NCI-H2196 (cell line): ENCODE results near the gene ITGB7.

Source experiments
- DNase-seq: peaks from one replicate; lab custom pipeline; 2025; ENCODE audit not compliant: unreplicated experiment; lab: John Stamatoyannopoulos, UW

Gene ITGB7

GRCh38 chr12:53207042-53207441, at the start of gene ITGB7:
Gene ITGB7, minus strand, starts transcription at chr12:53207251. Its CDS starts 6,808 bp downstream, at chr12:53200443.
- no peak for DNase-seq

- no peak for DNase-seq
Measured at GRCh38 chr12:53255996-53256395, 48.9 kb upstream of the ITGB7 start.

GRCh38 chr12:53254816-53255545, 47.9 kb upstream of the ITGB7 start:
- no peak for DNase-seq

- no peak for DNase-seq
Measured at GRCh38 chr12:53253298-53253697, 46.2 kb upstream of the ITGB7 start.

- DNase-seq, result no peak
Measured at GRCh38 chr12:53252349-53252916, 45.4 kb upstream of the ITGB7 start.

- DNase-seq, result peak; percentile 84
Measured at GRCh38 chr12:53251477-53252348, 44.7 kb upstream of the ITGB7 start.

GRCh38 chr12:53245286-53245685, 38.2 kb upstream of the ITGB7 start:
- DNase-seq, result no peak

- no peak for DNase-seq
Measured at GRCh38 chr12:53244337-53244736, 37.3 kb upstream of the ITGB7 start.

GRCh38 chr12:53241623-53242412, 34.8 kb upstream of the ITGB7 start:
- no peak for DNase-seq

- no peak for DNase-seq
Measured at GRCh38 chr12:53239643-53240258, 32.7 kb upstream of the ITGB7 start.

GRCh38 chr12:53236443-53237111, 29.5 kb upstream of the ITGB7 start:
- DNase-seq, result no peak

GRCh38 chr12:53235742-53236442, 28.8 kb upstream of the ITGB7 start:
- no peak for DNase-seq

- no peak for DNase-seq
Measured at GRCh38 chr12:53235164-53235563, 28.1 kb upstream of the ITGB7 start.

- DNase-seq, result no peak
Measured at GRCh38 chr12:53234271-53234914, 27.3 kb upstream of the ITGB7 start.

GRCh38 chr12:53233671-53234121, 26.6 kb upstream of the ITGB7 start:
- no peak for DNase-seq

- no peak for DNase-seq
Measured at GRCh38 chr12:53232646-53233461, 25.8 kb upstream of the ITGB7 start.

- peak; percentile 48 for DNase-seq
Measured at GRCh38 chr12:53231921-53232645, 25.0 kb upstream of the ITGB7 start, which contains the start of gene RARG. Gene RARG, minus strand, starts transcription at chr12:53232209. Its CDS starts 4,664 bp downstream, at chr12:53227545.

GRCh38 chr12:53231671-53231920, 24.5 kb upstream of the ITGB7 start:
- no peak for DNase-seq
